ENCODE results near the gene HHIP.

- no peak for TF ChIP-seq EZH2 (IDR thresholded peaks at IDR 0.05)
- no peak for TF ChIP-seq ZNF274 (IDR thresholded peaks at IDR 0.05; ENCODE audit: low read depth, low read length)
- TF ChIP-seq CTCF (IDR thresholded peaks at IDR 0.05 in 2 of 3, conservative IDR thresholded peaks at IDR 0.05 in 1 of 3; ENCODE audit: borderline replicate concordance in 1 of 3, insufficient read depth in 1 of 3, low read depth in 2 of 3, low read length in 2 of 3): no peak
- no peak for TF ChIP-seq POLR2A (IDR thresholded peaks at IDR 0.05; ENCODE audit: borderline replicate concordance, extremely low read depth, insufficient read depth, insufficient read length)
- no peak for TF ChIP-seq ZFX (IDR thresholded peaks at IDR 0.05)
- TF ChIP-seq POLR2AphosphoS5 (IDR thresholded peaks at IDR 0.05; ENCODE audit: low read depth, low read length): no peak
Measured at GRCh38 chr4:144599621-144600020, 46.3 kb upstream of the HHIP start.
